ENCODE measurements around the gene GBF1.
"Not testable (repeated sequence)": the region's sequence is repeated elsewhere in the genome, so short reads cannot be mapped to it uniquely, and the experiment has no call there.

Gene GBF1

GRCh38 chr10:102230861-102231356 is 14.4 kb upstream of the GBF1 start:
- in situ Hi-C loops (cut with MboI; ENCODE audit: low sequenced_read_pairs) = loop anchor here (25.0 kb wide), 1 partner anchor 256 kb away; no protein-coding TSS in a partner anchor

DNA sequence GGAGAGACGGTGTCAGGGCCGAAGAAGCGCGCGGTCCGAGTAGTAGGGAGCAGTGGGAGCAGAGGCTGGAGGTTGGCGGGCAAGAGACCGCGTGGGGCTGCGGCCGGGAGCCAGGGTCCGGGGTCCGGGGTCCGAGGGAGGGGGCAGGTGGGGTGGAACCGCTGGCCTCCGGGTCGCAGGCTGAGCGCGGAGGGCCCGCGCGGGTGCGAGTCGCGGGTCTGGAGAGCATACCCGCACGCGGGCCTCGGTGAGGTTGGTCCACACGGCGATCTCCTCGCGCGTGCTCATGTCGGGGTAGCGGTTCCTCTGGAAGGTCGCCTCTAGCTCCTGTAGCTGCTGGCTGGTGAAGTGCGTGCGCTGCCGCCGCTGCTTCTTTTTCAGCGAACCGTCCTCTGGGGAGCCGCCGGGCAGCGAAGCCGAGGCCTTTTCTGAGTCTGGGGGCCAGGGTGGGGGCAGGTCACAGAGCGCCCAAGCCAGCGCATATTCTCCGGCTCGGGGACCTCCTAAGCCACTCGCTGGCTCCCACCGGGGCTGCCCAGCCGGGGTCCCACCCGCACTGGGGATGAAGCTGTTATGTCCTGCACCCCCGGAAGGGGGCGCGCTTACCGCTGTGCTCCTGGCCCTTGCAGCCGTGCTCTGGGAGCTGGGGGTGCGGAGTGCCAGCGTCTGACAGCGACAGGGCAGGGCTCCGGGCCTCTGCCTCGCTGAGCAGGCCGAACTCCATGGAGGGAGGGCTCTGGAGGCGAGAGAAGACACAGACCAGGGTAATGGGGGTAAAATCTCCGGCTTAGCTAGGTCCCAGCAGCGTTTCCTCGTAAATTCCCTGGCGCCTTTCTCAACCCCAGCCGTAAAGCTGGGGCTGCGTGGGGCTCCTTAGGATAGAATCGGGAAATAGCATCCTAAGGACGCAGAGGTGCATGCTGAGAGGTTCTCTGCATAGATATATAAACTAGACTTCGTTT is 13.7 kb upstream of the GBF1 start:
- in situ Hi-C loops (cut with MboI; ENCODE audit: low sequenced_read_pairs) = loop anchor here (25.0 kb wide), 1 partner anchor 256 kb away; no protein-coding TSS in a partner anchor

GRCh38 chr10:102233997-102234396 is 11.3 kb upstream of the GBF1 start:
- in situ Hi-C loops (cut with MboI; ENCODE audit: low sequenced_read_pairs) = loop anchor here (25.0 kb wide), 1 partner anchor 253 kb away; no protein-coding TSS in a partner anchor

- in situ Hi-C loops (cut with MboI; ENCODE audit: low sequenced_read_pairs) = loop anchor here (25.0 kb wide), 1 partner anchor 252 kb away; no protein-coding TSS in a partner anchor
Observed at GRCh38 chr10:102234888-102235597, 10.3 kb upstream of the GBF1 start.

DNA sequence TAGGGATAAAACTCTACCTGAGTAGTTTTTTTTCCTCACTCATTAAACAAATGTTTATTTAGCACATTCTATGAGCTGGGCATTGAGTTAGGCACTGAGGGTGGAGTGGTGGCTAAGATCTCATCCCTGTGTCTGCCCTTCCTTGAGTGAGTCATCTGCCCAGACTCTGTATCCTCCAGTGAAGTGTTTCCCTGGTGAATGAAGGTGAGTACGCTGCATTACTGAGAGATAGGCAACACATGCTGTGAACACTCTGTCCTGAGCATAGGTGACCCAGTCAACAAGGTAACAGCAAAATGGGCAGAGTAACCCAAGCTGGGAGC is 9.8 kb upstream of the GBF1 start:
- in situ Hi-C loops (cut with MboI; ENCODE audit: low sequenced_read_pairs) = loop anchor here (25.0 kb wide), 1 partner anchor 252 kb away; no protein-coding TSS in a partner anchor

- in situ Hi-C loops (cut with MboI; ENCODE audit: low sequenced_read_pairs) = loop anchor here (25.0 kb wide), 1 partner anchor 251 kb away; no protein-coding TSS in a partner anchor
Observed at GRCh38 chr10:102236006-102236405, 9.3 kb upstream of the GBF1 start.

DNA sequence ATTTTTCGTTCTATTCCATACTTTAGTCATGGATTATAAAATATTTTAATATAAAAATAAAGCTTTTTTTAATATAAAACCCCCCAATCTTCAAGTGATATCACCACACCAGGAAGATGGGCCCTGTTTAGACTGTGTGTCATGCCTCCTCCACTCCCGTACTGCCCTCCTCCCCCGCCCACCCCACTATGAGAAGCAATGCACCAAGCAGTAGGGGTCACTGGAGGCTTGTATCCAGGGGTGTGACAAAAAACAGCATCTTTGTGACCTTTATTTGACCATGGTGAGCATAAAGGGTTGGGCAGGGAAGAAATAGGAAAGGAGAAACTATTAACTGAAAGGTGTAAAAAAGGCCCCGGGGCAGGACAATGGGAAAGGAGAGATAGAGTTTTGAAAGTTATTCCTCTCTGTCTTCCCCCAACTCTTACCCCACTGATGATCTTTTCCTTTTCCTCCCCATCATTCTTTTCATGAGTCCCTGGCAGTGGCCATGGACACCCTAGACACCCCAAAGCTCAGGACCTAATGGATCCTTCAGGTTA is 7.5 kb upstream of the GBF1 start:
- in situ Hi-C loops (cut with MboI; ENCODE audit: low sequenced_read_pairs) = loop anchor here (25.0 kb wide), 1 partner anchor 250 kb away; no protein-coding TSS in a partner anchor

- in situ Hi-C loops (cut with MboI; ENCODE audit: low sequenced_read_pairs) = loop anchor here (25.0 kb wide), 1 partner anchor 247 kb away; no protein-coding TSS in a partner anchor
Observed at GRCh38 chr10:102240467-102241031, 4.8 kb upstream of the GBF1 start.

- in situ Hi-C loops (cut with MboI; ENCODE audit: low sequenced_read_pairs) = loop anchor here (25.0 kb wide), 1 partner anchor 246 kb away; no protein-coding TSS in a partner anchor
Observed at GRCh38 chr10:102241032-102241443, 4.3 kb upstream of the GBF1 start.

DNA sequence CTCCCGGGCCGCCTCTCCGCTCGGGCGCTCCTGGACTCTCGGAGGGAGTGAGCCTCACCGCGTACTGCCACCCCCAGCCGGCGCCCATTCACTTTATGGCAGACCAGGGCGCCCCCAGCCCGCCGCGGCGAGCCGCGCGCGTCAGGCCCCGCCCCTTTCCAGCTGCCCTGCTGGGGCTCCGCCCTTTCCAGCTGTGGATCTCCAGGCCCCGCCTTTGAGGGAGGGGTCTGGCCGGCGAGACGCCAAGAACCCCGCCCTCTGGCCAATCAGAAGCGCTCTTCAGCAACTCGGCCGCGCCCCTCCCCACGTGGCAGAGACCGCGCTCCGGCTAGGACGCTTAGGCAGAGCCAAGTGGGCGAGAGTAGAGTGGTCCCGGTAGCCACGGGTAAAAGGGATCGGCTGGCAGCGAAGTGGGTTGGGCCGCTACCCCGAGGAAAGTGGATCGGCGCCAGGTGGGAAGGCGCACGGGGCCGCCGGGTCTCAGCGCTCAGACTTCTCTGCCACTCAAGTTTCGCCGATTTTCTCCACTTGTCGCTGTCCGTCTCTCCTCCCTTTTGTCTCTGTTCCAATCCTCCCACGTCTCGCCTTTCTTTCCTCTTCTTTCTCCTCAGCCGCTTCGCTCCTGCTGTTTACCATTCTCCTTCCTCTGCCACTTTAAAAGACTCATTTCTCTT is 3.8 kb upstream of the GBF1 start, which contains the start of gene PITX3:
Gene PITX3 (minus strand): TSS at position 69 of the 674 bp plus-strand sequence. CDS start 9,432 bp downstream, outside the sequence.
- in situ Hi-C loops (cut with MboI; ENCODE audit: low sequenced_read_pairs) = loop anchor here (25.0 kb wide), 1 partner anchor 246 kb away; no protein-coding TSS in a partner anchor

DNA sequence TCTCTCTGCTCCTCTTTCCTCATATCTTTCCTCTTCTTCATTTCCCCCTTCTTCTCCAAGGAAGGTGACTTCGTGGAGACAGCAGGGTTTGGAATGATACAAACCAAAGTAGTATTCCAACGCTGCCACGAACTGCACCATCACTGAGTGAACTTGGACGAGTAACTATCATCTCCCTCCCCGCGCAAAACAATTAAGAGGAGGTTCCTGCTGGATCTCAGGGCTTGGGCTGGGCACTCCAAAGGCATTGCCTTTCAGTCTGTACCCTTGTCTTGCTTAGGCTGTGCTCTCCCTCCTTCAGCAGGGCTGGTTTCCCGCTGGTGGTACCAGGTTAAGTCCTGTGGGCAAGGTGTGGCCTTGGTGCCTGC is 3.2 kb upstream of the GBF1 start:
- in situ Hi-C loops (cut with MboI; ENCODE audit: low sequenced_read_pairs) = loop anchor here (25.0 kb wide), 1 partner anchor 245 kb away; no protein-coding TSS in a partner anchor

DNA sequence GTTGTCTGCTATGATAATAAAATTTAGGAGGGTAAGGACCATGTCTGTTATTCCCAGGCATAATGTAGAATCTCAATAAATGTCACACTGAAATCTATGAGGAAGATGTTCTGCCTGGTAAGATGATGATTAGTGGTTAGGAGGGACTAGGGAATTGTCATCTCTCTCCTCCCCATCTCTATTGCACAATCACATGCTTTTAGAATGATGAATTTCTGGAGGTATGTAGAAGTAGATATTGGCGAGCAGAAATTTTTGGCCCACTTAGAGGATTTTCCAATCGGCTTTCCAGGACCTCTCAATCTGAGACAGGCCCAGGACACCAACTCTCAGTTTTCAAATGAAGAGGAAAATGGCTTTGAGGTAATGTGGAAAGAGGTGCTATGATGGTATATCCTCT is 2.0 kb upstream of the GBF1 start:
- in situ Hi-C loops (cut with MboI; ENCODE audit: low sequenced_read_pairs) = loop anchor here (25.0 kb wide), 1 partner anchor 244 kb away; no protein-coding TSS in a partner anchor

GRCh38 chr10:102245932-102246251 is 560 bp downstream of the GBF1 start:
- in situ Hi-C loops (cut with MboI; ENCODE audit: low sequenced_read_pairs) = loop anchor here (25.0 kb wide), 1 partner anchor 241 kb away; no protein-coding TSS in a partner anchor

GRCh38 chr10:102246261-102246660 is 929 bp downstream of the GBF1 start:
- in situ Hi-C loops (cut with MboI; ENCODE audit: low sequenced_read_pairs) = loop anchor here (25.0 kb wide), 1 partner anchor 241 kb away; no protein-coding TSS in a partner anchor

GRCh38 chr10:102247734-102248133 is 2.4 kb downstream of the GBF1 start:
- in situ Hi-C loops (cut with MboI; ENCODE audit: low sequenced_read_pairs) = loop anchor here (25.0 kb wide), 1 partner anchor 240 kb away; no protein-coding TSS in a partner anchor

DNA sequence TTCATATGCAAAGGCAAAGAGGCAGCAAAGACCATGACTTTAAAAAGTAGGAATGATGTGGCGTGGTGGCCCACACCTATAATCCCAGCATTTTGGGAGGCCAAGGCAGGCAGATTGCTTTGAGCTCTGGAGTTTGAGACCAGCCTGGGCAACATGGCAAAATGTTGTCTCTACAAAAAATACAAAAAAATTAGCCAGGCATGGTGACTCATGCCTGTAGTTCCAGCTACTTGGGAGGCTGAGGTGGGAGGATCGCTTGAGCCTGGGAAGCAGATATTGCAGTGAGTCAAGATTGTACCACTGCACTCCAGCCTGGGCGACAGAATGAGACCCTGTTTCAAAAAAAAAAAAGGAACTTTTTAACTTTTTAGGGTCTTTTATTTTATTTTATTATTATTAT is 7.2 kb downstream of the GBF1 start:
- in situ Hi-C loops (cut with MboI; ENCODE audit: low sequenced_read_pairs) = not testable (repeated sequence)

DNA sequence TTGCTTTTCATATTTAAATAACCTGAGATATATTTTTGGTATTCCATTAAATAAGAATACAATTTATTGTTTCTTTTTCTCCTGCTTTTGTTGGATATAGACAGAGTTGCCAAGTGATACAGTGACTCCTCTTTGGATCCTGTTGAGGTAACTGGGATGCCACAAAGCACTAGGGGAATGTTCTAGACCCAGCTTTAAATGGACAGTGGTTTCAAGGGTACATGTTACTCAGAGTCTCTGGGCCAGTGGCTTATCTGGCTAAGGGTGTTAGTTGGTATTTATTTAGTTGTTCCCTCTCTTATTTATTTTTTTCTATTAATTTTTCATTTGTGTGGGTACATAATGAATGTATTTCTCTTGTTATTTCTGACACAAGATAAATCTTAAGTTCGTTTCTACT is 9.1 kb downstream of the GBF1 start:
- in situ Hi-C loops (cut with MboI; ENCODE audit: low sequenced_read_pairs) = no loop called here

DNA sequence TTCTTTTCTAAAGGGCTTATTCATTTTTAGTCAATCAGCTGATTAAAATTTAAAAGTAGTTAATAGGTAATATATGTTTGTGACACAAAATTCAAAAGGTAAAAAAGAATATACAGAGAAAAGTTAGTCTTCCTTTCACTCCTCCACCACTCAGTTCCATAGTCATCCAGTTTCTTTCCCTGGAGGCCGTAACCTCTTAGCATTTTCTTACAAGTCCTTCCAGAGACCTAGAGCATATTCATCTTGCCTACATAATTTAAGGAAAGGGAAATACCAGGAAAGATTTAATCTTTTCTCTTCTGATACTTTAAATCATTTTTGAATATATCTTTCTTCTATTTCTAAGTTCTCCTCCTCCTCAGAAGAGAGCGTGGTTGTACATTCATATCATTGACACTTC is 10.1 kb downstream of the GBF1 start:
- in situ Hi-C loops (cut with MboI; ENCODE audit: low sequenced_read_pairs) = no loop called here

DNA sequence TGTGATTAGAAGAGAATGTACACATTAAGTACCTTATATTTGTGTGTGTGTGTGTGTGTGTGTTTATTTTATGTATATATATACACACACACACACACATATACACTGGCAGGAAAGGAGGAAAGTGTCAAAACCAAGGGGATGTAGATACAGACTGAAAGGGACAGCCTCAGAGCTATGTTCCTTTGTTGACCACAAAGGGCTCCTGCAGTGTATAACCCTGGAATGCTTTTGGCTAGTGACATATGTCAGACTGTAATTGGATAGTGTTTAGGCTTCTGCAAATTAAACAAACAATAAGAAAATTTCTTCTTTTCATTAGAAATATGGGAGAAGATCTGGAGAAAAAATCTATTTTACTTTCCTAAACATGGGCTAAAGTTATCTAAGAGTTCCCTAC is 15.9 kb downstream of the GBF1 start:
- in situ Hi-C loops (cut with MboI; ENCODE audit: low sequenced_read_pairs) = no loop called here

GRCh38 chr10:102261842-102262241 is 16.5 kb downstream of the GBF1 start:
- in situ Hi-C loops (cut with MboI; ENCODE audit: low sequenced_read_pairs) = no loop called here

Data from HL-60/S4 treated with phorbol 12-myristate 13-acetate at 8.2 ng/mL for 4 days and 3 days (cell line).